ENCODE measurements around the gene TMC8.

- TF ChIP-seq CTCF (IDR thresholded peaks at IDR 0.05; ENCODE audit: borderline replicate concordance, extremely low read depth, low read length, poor library complexity, severe bottlenecking) (no peak), EZH2 (IDR thresholded peaks at IDR 0.05; ENCODE audit: borderline replicate concordance, low read depth, low read length, severe bottlenecking) (no peak)
These were observed 16.9 kb downstream of the TMC8 start for GRCh38 chr17:78147315-78147998.

Data from DND-41 (cell line).